Measurements from ENCODE around the gene LY6G6C.
A peak's percentile ranks its signal among the peaks of the same experiment; 100 is the strongest.
"Not testable (repeated sequence)": the region's sequence is repeated elsewhere in the genome, so short reads cannot be mapped to it uniquely, and the experiment has no call there.

Gene LY6G6C

GRCh38 chr6:31725502-31726350 is 4.2 kb upstream of the LY6G6C start:
- no peak for DNase-seq

- no peak for DNase-seq
Measured at GRCh38 chr6:31723980-31724691, 2.6 kb upstream of the LY6G6C start.

DNA sequence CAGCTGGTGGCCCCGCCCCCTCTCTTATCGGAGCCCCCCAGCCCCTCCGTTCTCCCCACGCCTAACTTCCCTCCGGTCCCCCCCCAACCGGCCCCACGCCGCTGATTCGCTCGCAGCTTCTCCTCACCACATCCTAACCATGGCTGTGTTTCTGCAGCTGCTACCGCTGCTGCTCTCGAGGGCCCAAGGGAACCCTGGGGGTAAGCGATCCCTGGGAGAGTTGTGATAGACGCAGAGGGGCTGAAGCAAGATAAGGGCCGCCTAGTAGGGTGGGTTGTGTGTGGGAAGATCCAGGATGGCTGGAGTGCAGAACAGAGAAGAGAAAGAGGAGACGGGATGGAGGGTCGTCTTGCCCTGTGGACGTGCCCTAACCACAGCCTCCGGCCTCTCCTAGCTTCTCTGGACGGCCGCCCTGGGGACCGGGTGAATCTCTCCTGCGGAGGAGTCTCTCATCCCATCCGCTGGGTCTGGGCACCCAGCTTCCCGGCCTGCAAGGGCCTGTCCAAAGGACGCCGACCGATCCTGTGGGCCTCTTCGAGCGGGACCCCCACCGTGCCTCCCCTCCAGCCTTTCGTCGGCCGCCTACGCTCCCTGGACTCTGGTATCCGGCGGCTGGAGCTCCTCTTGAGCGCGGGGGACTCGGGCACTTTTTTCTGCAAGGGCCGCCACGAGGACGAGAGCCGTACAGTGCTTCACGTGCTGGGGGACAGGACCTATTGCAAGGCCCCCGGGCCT is 1.9 kb upstream of the LY6G6C start, which contains the start of gene MPIG6B:
TSS of gene MPIG6B (plus strand) at position 129 of the 735 bp plus-strand sequence. CDS start at position 140, 11 bp downstream.
- no peak for DNase-seq

DNA sequence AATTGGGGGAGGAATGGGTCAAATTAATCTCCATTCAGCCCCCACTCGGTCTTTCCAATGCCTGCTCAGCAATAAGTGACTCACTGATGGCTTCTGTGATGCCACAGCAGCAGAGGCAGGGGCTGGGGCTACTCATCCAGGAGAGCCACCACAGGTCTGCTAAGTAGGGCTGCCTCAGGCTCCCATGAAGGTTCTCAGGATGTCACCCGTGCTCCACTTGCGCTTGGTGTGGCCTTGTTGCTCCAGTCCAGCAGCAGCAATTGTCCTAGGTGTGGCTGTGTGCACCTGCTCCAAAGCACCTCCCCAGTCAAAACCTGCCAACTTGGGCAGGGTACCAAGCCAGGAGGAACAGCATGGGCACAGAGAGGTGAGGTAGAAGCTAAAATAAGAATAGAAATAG is 627 bp upstream of the LY6G6C start:
- DNase-seq = no peak

- DNase-seq = no peak
Measured at GRCh38 chr6:31720196-31720770, 1.3 kb downstream of the LY6G6C start.

DNA sequence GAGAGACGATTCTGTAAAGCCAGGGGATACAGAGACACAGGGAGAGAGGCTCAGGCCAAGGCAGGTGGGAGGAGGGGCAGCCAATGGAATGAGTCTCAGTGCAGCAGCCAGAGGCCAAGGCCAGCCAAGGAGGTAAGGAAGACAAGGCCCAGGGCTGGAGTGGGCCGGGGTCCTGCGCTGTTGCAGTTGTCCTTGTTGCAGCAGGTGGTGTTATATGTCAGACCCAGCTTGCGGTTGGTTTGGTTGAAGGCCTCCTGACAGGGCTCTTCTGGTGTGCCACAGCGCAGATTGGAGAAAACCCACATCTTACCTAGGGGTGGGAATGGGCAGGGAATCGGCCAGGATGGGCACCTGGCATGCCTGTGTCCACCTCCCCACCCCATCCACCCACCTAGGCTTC is 2.5 kb downstream of the LY6G6C start:
- DNase-seq = peak; percentile 18

DNA sequence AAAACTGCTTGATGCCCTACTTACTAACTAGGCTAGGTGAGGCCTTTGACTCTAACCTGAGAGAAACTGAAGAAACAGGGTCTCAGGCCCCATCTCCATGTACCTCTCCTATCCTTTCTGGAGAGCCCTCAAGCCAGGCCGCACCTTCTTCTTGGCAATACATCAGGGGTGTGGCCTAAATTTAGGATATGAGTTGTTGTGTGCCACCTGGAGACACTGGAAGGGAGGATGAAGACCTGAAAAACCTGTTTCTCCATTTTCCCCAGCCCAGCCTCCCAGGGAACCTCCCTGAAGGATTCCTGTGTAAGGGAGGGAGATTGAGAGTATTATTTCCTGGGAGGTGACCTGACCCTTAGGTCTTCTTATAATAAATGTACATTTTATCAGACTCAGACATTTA is 3.3 kb downstream of the LY6G6C start:
- peak; percentile 98 for DNase-seq

- peak; percentile 57 for DNase-seq
Measured at GRCh38 chr6:31717499-31718222, 3.9 kb downstream of the LY6G6C start.

GRCh38 chr6:31715022-31715958 is 6.3 kb downstream of the LY6G6C start, which contains the start of gene LY6G6D:
TSS of gene LY6G6D (plus strand) at chr6:31715348. CDS start at chr6:31715356, 8 bp downstream.
- no peak for DNase-seq

- no peak for DNase-seq
Measured at GRCh38 chr6:31713991-31714684, 7.4 kb downstream of the LY6G6C start.

DNA sequence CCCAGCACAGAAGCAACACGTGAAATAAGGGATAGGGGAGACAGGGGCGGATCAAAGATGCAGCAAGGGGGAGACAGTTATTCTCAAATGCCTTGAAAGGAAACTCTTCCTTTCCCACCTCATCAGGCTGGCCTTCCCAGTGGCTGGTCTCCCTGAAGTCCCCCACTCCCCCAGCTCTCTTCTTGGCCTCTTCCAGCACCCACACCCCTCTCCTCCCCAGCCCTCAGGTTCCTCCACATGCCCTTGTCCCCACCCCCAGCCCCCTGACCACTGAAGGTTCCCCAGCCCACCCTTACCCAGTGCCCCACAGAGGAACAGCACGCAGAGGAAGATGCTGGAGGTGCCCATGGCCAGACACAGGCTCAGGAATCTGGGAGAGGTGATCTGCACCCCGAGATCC is 8.1 kb downstream of the LY6G6C start:
- no peak for DNase-seq

- no peak for DNase-seq
Measured at GRCh38 chr6:31712296-31712695, 9.2 kb downstream of the LY6G6C start.

DNA sequence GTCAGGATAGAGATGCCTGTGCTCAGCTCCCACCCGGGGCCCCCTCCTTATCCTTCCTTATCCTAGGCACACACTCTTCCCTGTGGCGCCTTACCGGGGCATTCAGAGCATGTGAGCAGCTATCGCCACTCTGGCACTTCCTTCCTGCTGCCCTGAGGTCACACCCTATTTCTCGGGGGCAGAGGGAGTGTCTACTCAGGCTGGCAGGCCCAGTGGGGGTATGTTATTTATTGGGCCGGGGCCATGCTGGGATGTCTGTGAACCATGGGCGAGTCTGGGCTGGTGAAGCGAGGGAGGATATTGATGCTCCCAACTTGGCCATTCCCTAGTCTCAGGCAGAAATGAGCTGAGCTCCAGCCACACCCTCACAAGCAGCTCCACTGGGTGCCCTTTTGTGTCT is 10.3 kb downstream of the LY6G6C start:
- DNase-seq = no peak

DNA sequence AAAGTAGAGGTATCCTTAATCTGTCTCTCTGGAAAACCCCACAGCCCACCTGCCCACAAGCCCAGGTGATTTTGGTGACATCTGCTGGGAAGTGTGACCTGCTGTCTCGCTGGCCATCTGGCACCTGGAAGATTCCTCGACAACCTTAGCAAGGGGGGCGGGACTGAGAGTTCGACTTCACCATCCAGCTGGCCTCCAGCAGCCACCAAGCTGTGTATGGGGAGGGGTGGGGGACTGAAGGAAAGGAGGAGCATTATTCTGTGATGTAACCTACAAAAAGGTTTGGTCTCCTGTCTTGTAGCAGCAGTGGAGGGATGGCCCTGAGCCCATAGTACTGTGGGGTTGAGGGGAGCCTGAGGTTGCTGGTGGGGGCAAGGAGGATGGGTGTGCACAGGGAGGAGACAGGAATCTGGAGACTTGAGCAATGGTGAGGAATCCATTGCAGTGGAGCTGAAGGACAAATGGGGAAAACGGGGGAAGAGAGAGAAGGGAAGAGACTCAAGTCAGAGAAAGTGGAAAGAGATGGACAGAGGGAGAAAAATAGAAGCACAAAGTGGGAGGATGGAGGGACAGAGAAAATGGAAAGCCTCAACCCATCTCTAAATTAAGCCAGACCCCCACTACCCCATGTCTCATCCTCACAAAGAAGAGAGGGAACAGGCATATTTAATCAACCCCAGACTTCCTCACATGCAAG is 10.9 kb downstream of the LY6G6C start:
- no peak for DNase-seq

- DNase-seq = not testable (repeated sequence)
Measured at GRCh38 chr6:31709157-31709556, 12.4 kb downstream of the LY6G6C start.

DNA sequence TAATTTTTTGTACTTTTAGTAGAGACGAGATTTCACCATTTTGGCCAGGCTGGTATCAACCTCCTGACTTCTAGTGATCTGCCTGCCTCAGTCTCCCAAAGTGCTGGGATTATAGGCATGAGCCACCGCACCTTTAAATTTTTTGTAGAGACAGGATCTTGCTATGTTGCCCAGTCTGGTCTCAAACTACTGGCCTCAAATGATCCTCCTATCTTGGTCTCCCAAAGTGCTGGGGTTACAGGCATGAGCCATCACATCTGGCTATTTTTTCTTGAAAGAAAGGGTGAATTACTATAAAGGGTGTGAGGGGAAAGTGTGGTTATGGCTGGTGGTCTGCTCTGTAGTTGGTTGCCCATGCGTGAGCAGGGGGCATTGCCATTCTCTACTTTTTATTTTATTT is 13.3 kb downstream of the LY6G6C start:
- no peak for DNase-seq

GRCh38 chr6:31707701-31708100 is 13.8 kb downstream of the LY6G6C start:
- DNase-seq = no peak

DNA sequence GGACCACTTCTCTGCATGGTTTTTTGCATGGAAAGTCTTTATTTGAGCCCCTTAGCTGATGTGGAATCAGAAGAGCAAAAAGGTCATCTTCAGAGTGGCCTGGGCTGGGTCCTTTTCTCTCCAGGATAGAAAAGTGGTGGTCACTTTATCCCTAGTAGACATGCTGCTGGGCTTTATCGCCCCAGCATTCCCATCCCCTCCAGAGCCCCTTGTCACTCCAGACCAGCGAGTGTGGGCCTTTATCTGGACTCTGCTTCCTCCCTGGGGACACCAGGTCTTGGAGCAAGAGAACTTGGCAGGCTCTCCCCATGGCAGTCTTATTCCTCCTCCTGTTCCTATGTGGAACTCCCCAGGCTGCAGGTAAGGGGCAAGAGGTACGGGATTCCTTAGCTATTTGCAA is 14.9 kb downstream of the LY6G6C start, which contains the start of gene LY6G6F:
TSS of gene LY6G6F (plus strand) at position 268 of the 400 bp plus-strand sequence. CDS start at position 309, 41 bp downstream.
- no peak for DNase-seq

GRCh38 chr6:31705931-31706330 is 15.6 kb downstream of the LY6G6C start:
- DNase-seq = no peak

All from NCI-H510A treated with DMSO at 0.1 percent for 48 hours (cell line).